HTR-8/SVneo (cell line): Measurements from ENCODE around the gene PIGU.
"Not testable (repeated sequence)": the region's sequence is repeated elsewhere in the genome, so short reads cannot be mapped to it uniquely, and the experiment has no call there.

Source experiments
- DNase-seq: peaks from one replicate; pipeline ENCODE4 v3.0.0; 2011; ENCODE audit warnings: low spot score, mixed read lengths; ENCODE audit not compliant: insufficient read length
- FAIRE-seq: peaks from 2 replicates; lab custom pipeline; 2011; peaks lifted over from hg19 to GRCh38; lab: Jason Lieb, UNC

PIGU gene

DNA sequence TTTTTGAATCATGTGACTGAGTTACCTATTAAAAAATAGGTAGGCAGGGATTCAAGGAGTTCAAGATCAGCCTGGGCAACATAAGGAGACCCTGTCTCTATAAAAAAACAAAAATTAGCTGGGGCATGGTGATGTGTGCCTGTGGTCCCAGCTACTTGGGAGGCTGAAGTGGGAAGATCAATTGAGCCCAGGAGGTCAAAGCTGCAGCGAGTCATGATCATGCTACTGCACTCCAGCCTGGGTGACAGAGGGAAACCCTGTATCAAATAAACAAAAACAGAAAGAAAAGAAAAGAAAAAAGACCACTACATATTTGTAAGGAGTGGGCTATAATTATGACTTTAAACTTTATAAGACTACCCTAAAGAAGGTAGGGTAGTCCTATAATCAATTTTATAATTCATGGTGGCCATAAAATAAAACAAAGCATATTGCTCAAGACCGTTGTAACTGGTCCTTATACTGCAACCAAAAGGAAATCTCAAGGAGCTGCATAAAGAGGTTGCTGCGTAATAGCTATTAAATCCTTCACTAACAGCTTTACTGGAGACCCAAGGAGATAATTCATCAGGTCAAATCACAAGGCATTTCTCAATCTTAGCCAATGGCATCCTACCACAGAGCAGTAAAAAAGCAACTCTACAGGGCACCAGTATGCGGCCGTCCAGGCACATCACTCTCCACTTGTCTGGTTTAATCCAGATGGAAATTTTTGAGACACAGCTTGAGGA lies 13.5 kb downstream of the PIGU start:
- FAIRE-seq, result no peak
- no peak for DNase-seq

DNA sequence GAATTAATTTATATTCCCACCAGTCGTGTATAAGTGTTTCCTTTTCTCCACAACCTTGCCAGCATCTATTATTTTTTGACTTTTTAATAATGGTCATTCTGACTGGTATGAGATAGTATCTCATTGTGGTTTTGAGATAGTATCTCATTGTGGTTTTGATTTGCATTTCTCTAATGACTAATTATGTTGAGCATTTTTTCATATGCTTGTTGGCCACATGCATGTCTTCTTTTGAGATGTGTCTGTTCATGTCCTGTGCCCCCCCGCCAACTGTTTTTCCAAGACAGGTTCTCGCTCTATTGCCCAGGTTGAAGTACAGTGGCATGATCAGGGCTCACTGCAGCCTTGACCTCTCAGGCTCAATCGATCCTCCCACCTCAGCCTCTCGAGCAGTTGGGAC lies 15.1 kb downstream of the PIGU start:
- not testable (repeated sequence) for FAIRE-seq

DNA sequence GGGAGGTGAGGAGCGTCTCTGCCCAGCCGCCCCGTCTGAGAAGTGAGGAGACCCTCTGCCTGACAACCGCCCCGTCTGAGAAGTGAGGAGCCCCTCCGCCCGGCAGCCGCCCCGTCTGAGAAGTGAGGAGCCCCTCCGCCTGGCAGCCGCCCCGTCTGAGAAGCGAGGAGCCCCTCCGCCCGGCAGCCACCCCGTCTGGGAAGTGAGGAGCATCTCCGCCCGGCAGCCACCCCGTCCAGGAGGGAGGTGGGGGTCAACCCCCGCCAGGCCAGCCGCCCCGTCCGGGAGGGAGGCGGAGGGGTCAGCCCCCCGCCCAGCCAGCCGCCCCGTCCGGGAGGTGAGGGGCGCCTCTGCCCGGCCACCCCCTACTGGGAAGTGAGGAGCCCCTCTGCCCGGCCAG lies 18.2 kb downstream of the PIGU start:
- not testable (repeated sequence) for DNase-seq, FAIRE-seq

More for the DNA sequence above, 15.1 kb downstream of the PIGU start:
- DNase-seq, result not testable (repeated sequence)

DNA sequence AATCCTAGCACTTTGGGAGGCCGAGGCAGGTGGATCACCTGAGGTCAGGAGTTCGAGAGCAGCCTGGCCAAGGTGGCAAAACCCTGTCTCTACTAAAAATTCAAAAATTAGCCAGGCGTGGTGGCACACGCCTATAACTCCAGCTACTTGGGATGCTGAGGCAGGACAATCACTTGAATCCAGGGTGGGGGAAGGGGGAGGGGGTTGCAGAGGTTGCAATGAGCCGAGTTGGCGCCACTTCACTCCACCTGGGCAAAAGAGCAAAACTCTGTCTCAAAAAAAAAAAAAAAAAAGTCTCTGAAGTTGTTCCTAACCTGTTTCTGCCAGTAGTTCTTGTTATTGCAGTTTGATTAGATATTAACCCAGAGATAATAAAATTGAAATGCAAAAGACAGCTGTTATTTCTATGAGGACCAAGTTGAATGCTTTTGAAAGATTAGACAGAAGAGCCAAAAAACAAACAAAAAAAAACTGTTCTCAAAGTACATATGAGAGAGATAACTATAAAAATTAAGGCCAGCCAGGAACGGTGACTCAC lies 22.6 kb downstream of the PIGU start:
- FAIRE-seq (no peak), DNase-seq (no peak)

DNA sequence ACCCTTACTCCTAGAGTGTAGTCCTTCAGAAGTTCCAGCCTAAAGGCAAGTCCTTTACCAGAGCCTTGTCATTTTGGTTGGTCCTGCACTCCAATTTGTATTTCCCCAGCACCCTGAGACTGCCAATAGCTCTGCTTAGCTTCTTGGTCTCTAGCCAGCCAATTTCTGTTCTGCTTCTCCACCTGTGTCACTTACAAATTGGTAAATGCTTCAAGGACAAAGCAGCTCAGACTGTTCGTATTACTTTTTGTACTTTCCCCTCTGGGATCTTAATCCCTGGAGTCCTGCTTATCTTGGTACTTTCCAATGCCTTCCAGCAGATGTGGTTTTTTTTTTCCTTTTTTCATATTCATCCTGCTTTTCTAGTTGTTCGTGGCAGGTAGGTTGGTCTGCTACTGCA lies 25.7 kb downstream of the PIGU start:
- no peak for DNase-seq
- no peak for FAIRE-seq

DNA sequence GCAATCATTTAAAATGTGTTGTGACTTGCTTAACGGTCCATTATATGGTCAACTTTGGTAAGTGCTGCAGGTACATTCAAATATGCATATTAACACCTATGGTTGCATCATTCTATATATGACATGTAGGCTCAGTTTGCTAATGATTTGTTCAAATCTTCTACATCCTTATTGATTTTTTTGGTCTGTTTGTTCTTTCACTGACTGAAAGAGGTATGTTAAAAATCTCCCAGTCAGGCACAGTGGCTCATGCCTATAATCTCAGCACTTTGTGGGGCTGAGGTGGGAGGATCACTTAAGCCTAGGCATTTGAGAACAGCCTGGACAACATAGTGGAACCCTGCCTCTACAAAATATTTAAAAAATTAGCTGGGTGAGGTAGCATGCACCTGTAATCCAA lies 29.2 kb downstream of the PIGU start:
- FAIRE-seq (no peak), DNase-seq (no peak)

DNA sequence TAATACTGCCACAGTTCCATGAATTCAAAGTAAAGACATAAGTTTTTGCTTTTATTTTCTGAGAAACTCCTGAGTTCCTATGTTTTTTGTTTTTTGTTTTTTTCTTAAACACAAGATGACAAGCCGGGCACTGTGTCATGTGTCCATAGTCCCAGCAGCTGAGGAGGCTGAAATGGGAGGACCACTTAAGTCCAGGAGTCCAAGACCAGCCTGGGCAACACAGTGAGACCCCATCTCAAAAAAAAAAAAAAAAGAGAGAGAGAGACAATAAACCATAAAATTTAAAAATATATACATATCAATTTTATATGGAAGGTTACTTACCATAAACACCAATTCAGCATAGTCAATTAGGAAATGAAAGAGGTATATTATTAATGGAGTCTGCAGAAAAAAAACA lies 31.9 kb downstream of the PIGU start:
- FAIRE-seq (no peak), DNase-seq (no peak)

DNA sequence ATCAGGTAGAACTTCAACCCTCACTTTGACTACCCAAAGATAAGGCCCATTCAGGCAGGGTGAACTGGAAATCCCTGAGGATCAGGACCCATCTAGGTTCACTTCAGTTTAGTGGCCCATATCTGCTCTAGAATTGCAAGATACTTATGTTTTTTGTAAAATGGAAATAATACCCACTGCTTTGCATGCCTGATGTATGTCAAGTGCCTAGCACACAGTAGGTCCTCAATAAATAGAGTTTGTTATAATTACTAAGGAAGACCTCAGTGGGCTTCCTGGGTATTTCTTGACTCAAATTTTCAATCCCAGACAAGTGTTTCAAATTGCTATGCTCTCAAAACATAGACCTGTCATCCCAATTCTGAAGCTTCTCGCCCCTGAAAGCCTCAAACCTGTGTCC lies 32.5 kb downstream of the PIGU start:
- FAIRE-seq (no peak), DNase-seq (no peak)

DNA sequence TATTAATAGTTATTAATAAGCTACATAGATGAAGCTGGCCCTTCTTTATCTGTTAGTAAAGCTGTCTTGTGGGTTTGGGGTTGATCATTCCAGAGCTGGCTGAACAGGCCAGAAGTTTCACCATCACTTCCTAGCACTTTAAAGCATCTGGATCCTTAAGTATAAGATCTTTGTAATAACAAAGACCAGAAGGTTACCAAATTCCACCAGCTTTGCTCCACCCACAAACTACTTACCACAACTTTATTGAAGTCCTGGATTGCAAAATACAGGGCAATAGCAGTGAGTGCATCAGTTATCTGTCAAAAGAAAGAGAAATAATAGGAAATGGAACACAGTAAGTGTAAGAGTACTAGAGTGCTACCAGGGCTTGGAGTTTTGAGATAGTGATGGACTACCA lies 33.0 kb downstream of the PIGU start:
- no peak for FAIRE-seq

DNA sequence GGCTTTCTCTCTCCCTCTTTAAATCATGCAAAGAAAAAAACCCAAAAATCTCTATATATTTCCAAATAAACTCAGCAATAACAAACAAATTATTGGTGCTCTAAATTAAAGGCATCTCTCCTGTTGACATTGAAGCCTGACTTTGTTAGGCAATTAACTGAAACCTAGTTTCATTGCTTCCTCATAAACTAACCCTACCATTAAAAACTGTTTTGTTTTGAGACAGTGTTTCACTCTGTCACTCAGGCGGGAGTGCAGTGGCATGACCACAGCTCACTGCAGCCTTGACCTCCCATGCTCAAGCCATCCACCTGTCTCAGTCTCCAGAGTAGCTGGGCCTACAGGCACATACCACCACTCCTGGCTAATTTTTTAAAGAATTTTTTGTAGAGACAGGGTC lies 34.9 kb downstream of the PIGU start:
- no peak for DNase-seq
- FAIRE-seq, result no peak

More for the DNA sequence above, 33.0 kb downstream of the PIGU start:
- no peak for DNase-seq

DNA sequence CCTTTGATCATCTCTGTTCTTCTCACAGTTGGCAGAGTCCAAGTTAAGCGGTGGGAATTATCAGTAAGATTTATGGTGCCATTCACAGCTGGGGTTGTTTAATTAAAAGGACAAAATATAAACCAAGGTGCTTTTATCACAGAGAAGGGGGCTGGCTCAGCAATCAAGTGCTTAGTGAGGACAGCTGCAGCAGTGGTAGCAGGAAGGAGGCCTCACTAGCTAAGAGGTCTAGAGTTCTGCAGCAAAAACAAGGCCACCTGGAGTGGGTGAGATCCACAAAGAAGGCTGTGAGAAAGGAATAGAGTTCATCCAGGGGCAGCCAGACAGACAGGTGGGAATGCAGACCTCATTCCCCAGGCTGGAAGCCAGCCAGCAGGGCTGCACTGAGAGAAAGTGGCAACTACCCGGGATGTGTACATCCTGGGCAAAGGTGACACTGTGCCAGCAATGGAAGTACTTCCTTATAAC lies 37.1 kb downstream of the PIGU start:
- FAIRE-seq (no peak), DNase-seq (no peak)

DNA sequence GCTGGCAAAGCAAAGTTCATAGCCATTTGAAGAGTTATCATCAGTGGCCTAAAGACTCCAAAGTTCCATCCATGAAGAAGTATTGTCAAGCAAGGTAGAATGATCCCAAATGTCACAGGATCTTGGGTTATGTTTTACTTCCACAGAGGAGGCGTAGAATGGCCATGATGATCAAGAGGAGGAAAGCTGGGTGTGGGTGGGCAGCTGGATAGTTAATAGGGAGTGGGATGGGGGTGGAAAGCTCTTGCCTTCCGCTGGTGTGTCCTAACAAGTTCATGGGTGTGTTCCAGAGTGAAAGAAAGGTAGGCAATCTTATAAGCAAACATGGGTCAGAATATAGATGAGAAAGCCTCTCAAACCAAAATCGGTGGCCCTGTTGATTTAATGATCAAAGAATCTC lies 38.4 kb downstream of the PIGU start:
- no peak for FAIRE-seq
- DNase-seq, result no peak

DNA sequence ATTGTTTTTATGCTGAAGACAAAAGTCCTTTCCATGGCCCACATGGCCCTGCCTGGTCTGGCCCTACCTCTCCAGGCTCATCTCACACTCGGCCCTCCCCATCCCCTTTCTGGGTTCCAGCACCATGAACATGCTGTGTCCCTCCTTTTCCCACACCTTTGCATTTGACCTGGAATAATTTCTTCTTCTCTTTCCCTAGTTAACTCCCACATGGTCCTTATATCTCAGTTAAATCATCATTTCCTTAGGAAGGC lies 38.9 kb downstream of the PIGU start:
- no peak for FAIRE-seq
- no peak for DNase-seq

DNA sequence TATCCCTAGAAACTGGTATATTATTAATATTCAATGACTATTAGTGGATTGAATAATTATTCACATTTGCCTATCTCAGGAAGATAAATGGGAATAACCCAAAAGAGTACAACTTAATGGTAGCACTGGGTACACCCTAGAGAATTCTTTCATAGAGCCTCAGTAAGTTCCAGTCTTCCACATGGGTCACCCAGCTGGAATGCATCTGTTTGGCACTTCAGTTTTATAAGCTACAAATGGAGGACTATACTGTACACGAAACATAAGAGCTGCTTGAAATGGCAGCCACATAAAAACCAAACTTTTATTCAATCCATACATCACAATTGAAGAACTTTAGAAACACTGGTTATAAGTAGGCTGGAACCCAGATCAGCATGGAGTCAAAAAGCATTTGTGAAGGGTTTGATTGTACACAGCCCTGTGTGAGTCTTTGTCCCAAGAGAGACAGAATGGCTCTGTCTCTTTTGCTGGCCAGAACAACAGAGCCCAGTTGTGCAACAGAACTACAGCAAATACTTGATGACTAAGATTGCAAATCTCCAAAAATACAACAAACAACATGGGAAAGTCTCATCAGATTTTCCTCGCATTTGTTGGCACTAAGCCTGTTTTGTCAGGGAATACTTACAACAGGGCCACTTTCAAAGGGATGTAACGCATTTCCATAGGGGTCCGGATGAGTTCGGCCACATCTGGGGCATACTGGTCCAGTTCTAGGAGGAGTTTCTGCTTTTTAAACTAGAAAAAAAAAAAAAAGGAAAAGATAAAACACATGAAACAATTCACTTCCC lies 39.5 kb downstream of the PIGU start:
- FAIRE-seq (no peak), DNase-seq (no peak)

DNA sequence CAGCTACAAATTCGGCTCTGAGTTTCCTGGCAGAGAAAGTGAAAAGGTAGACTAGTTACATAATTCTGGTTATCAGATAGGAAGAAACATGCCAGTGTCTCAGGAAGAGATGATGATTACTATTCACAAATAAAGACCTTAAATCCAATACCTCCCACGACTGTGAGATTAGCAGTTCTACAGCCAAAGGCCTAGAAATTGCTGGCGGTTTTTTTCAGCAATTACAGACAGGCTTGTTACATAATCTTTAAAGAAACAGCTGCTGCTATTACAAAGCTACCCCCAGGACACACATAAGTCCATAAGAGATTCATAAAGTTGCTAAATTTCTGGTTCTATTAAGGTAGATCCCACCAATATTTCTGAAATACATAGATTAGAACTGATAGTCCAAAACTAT lies 40.2 kb downstream of the PIGU start:
- no peak for FAIRE-seq
- DNase-seq, result no peak

DNA sequence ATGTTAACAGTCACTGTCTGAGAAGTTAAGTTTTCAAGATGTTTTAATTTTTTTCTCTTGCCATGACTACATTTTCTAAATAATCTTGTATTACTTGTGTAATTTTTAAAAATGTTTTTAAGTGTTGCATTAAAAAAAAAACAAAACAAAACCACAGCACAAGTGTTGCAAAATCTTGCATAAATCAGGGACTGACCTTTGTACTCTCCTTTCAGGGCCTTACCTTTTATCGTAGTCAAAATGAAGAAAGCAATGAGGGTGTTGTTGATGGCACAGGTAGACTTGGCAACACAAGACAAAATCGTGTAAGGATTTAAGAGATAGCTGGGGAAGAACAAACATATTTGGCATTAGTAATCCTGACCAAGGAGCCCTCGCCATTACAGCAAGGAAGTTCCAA lies 42.5 kb downstream of the PIGU start:
- DNase-seq, result no peak

DNA sequence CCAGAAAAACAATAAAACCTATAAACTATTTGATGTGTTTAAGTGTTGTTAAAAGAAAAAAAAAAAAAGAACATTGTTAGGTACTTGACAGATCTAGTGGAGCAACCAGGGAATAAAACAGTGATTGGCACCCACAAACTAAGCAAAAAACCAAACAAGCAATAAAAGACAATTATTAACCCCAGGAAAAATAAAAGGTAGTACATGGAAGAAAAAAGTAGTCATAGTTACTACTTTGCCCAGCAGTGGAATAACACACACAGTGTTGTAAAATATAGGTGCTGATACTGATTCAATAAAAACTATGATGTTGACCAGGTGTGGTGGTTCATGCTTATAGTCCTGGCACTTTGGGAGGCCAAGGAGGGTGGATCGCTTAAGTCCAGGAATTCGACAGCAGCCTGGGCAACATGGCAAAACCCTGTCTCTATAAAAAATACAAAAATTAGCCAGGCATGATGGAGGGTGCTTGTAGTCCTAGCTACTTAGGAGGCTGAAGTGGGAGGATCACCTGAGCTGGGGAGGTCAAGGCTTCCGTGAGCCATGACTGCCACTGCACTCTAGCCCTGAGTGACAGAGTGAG lies 43.9 kb downstream of the PIGU start:
- no peak for FAIRE-seq
- no peak for DNase-seq

More for the DNA sequence above, 42.5 kb downstream of the PIGU start:
- no peak for FAIRE-seq

DNA sequence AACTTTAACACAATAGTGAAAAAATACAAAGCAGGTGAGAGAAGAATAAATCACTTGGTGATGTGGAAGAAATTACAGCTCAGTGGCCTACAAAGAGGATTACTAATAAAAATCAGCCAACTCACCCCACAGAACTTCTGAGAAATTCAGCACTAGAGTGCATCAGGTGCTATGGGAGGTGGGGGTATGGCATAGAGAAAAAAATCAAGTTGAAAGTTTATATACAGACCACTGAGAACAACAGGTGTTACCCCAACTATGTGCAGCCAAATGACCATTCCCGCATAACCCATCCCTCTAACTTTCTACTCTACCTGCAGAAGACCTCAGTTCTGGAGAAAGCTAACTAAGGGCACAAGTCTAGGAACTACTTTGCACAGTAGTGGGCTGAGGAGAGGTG lies 47.0 kb downstream of the PIGU start:
- DNase-seq, result no peak
- no peak for FAIRE-seq

DNA sequence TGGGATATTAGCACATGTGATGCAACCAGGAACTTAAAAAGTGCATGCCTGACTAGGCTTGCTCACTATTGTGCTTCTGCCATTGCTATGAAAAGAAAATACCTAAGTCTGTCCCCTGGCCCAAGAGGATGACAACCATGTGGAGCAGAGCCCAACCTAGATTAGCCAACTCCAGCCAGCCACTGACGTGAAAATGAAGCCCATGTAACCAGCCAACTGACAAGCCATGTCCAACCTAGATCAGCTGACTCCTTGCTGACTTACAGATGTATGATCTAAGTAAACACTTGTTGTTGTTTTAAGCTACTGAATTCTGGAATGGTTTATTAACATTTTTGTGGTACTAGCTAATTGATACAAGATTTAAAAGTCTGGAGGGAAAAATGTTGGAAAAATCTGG lies 47.5 kb downstream of the PIGU start:
- no peak for DNase-seq
- FAIRE-seq, result no peak

DNA sequence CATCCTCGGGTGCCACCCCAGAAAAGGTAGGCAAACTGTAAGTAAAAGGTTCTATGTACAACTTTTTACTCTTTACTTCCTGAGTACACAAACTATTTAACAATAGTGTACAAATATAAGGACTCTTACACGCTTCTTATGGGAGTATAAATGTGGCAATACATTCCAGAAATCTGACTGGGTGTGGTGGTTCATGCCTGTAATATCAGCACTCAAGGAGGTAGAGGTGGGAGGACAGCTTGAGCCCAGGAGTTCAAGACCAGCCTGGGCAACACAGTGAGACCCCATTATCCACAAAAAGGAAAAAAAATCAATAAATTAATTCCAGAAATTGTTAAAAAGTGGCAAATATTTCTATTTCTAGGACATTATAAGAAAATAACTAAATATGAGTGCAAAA lies 48.9 kb downstream of the PIGU start:
- DNase-seq (no peak), FAIRE-seq (no peak)

DNA sequence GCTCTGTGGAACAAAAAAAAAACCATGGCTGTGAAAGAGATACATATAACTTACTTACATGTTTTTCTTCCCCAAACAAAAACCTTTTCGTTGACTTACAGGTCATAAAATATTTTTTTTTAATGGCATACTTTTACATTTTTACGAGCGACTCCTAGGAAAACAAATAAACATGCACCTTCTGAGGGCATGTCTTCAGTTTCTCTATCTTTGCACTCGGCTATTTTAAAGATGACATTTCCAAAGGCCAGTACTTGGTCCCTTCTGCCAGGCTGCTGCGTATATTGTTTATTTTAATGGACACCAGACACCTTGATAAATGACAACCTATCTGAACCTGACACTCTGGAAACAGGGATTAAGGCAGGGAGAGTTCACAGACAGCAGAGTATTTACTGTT lies 49.4 kb downstream of the PIGU start:
- no peak for FAIRE-seq
- DNase-seq, result peak; percentile 20
